HG02870 (cell line): ENCODE data around the gene ZNF486.
"Not testable (repeated sequence)": the region's sequence is repeated elsewhere in the genome, so short reads cannot be mapped to it uniquely, and the experiment has no call there.

ENCODE experiments used
- ATAC-seq: cut with Tn5 transposase; IDR thresholded peaks from one replicate; pipeline ENCODE4 v1.9.1; 2021; ENCODE audit warnings: mild to moderate bottlenecking, moderate library complexity; ENCODE audit not compliant: unreplicated experiment

ZNF486 gene

DNA sequence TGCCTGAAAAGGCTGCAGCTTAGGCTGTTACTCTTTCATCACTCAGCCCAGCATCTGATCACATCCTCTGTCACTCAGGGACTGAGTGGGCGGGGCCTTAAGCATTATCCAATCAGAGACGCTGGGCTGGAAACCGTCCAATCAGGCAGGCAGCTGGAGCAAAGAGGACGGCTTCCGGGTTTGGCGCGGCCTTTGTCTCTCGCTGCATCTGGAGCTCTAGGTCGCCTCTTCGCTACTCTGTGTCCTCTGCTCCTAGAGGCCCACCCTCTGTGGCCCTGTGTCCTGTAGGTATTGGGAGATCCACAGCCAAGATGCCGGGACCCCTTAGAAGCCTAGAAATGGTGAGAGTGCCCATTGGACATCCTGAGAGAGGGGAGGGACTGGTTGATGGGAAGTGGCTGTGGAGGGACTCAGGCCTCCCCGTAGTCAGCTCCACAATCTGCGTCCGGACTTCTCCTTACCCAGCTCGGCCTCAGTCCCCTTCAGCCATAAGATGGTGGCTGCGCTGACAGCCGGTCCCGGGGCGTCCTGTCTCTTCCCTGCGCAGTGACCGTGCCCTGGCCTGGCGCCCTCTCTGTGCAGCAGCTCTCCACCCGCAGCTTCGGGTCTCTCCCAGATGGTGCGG lies at the start of gene ZNF486:
Gene ZNF486, plus strand, starts transcription at position 195 of the 625 bp plus-strand sequence. Its CDS starts 117 bp downstream, at position 312.
- peak; percentile 93 for ATAC-seq

- ATAC-seq: not testable (repeated sequence)
Observed at GRCh38 chr19:20118064-20118839, 48.8 kb upstream of the ZNF486 start.

- no peak for ATAC-seq
Observed at GRCh38 chr19:20124879-20125278, 42.1 kb upstream of the ZNF486 start.

GRCh38 chr19:20132933-20133332 lies 34.1 kb upstream of the ZNF486 start:
- ATAC-seq: not testable (repeated sequence)

- not testable (repeated sequence) for ATAC-seq
Observed at GRCh38 chr19:20137714-20138113, 29.3 kb upstream of the ZNF486 start.

DNA sequence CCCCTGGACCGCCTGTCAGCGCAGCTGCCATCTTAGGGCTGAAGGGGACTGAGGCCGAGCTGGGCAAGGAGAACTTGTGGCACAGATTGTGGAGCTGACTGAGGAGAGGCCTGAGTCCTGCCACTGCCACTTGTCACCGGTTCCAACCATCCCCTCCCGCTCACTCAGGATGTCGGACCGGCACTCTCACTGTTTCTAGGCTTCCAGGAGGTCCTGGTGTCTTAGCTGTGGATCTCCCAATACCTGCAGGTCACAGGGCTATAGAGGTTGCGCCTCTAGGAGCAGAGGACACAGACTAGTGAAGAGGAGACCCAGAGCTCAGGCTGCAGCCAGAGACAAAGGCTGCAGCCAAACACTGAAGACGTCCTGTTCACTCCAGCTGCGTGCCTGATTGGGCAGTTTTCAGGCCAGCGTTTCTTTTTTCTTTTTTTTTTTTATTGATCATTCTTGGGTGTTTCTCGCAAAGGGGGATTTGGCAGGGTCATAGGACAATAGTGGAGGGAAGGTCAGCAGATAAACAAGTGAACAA lies 15.3 kb upstream of the ZNF486 start:
- no peak for ATAC-seq

DNA sequence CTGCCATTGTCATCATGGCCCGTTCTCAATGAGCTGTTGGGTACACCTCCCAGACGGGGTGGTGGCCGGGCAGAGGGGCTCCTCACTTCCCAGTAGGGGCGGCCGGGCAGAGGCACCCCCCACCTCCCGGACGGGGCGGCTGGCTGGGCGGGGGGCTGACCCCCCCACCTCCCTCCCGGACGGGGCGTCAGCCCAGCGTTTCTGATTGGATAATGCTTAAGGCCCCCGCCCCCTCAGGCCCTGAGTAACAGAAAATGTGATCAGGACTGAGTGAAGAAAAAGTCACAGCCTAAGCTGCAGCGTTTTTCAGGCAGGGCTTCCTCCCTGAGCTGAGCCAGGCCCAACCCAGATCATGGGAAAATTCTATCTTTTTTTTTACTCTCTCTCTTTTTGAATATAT lies 14.5 kb upstream of the ZNF486 start:
- not testable (repeated sequence) for ATAC-seq

- no peak for ATAC-seq
Observed at GRCh38 chr19:20153281-20153680, 13.7 kb upstream of the ZNF486 start.

DNA sequence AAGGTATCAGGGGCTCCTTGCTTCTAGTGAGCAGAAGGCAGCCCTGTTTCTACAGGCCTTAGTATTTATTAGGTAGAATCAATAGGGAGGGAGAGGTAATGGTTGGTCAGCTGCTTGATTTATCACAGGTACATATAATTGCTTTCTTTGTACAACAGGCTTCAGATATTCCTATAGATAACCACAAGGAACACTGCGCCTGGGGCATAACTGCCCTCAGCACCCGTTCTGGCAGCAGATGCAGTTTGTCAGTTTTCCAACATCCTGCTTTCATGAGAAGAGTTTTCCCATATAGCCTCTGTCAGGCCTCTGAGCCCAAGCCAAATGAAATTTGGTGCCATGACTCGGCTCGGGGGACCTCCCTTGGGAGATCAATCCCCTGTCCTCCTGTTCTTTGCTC lies 12.4 kb upstream of the ZNF486 start:
- ATAC-seq: no peak

- no peak for ATAC-seq
Observed at GRCh38 chr19:20162821-20163220, 4.2 kb upstream of the ZNF486 start.

- ATAC-seq: no peak
Observed at GRCh38 chr19:20164456-20164855, 2.6 kb upstream of the ZNF486 start.

- ATAC-seq: no peak
Observed at GRCh38 chr19:20165971-20166592, 932 bp upstream of the ZNF486 start.

DNA sequence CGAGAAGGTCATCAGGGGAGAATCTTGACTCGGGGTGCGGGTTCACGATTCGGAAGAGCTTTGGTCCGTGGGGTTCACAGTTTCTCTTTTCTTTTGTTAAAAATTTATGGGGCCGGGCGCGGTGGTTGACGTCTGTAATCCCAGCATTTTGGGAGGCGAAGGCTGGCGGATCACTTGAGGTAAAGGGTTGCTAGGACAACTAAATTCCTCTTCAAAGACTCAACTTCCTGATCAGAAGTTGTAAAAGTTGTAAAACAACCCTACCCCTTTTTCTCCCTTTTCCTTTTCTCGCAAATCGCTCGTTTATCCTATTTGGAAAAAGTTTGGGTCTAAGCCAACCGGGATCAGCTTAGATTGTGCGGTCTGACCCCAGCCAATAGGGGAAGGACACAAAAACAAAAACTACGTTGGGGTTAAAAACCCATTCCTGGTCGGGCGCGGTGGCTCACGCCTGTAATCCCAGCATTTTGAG lies 673 bp downstream of the ZNF486 start:
- no peak for ATAC-seq

DNA sequence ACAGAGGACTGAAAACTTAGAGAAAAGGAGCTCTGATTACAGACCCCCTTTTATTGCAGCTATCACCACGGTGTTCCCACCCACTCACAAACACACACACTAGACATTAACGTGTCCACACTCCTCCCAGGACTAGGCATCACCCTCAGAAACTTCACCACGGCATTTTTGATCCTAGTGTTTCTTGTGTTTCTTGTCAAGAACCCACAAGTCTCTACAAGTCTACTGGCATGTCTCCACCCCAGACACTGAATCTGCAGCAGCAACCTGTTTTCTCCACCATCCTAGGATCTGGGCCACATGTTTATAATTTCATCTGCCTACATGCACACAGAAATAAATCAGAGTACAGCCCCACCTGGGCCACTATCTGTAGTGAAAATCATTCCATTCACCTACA lies 4.3 kb downstream of the ZNF486 start:
- ATAC-seq: no peak

- not testable (repeated sequence) for ATAC-seq
Observed at GRCh38 chr19:20175848-20176247, 8.8 kb downstream of the ZNF486 start.

DNA sequence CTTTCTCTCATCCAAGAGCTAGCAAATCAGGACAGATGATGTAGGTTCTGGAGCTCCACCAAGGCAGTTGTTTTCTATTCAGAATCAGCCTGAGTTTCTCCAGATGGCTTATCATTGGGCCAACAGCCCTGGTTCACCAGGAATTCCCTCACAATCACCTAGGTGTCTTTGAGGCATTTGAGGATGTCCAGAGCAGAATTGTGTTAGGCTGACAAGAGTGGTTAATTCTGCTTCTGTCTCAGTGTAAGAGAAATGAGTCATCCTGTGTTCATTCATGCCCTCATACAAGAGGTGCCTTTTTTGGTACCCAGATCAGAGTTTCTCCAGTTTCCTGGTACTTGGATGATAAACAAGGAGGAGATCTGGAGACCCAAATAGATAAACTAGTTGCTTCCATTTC lies 12.9 kb downstream of the ZNF486 start:
- ATAC-seq: not testable (repeated sequence)

DNA sequence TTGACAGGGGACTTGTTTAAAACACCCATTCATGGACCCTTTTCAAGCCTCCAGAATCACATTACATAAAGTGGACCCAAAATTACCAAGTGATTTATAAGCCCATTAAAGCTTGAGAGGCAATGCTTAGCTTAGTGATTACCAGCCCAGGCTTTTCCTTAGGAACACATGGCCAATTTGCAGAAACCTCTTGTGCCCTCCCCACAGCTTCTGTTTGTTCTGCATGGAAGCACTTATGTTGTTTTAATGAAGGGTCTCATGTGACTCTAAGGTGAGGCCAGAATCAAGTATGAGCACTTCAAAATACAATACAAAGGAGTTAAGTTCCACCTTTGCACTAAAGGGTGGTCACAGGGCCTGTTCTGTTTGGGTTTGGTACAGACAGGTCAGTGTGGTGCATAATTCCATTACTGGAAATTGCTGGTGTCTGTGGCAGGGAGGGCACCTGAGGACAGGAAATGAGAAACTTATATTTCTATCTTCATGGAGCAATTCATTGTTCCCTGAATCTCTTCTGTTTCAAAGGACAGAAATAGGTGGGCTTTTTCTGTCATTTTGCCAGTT lies 15.3 kb downstream of the ZNF486 start:
- no peak for ATAC-seq

DNA sequence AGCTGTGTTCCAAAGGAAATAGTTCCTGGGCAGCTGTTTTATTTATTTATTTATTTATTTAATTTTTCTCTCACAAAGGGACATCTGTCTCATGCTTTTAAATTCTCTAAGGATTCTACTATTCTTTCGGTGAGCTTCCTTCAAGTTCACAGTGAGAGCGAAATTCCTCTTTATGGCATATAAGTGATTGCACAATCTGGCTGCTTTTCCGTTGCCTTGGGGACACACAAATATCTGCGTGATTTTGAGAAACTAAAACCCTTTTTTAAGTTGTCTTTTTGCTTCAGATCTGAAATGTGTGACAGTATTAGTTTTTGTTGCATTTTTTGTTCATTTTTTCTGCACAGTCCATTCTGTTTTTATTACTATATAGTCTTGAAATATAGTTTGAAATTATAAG lies 19.2 kb downstream of the ZNF486 start:
- ATAC-seq: no peak

DNA sequence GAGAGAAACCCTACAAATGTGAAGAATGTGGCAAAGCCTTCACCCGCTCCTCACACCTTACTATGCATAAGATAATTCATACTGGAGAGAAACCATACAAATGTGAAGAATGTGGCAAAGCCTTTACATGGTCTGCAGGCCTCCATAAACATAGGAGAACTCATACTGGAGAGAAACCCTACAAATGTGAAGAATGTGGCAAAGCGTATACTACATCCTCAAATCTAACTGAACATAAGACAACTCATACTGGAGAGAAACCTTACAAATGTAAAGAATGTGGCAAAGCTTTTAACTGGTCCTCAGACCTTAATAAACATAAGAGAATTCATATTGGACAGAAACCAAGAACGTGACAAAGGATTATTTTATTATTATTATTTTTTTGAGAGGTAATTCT lies 30.7 kb downstream of the ZNF486 start:
- no peak for ATAC-seq

DNA sequence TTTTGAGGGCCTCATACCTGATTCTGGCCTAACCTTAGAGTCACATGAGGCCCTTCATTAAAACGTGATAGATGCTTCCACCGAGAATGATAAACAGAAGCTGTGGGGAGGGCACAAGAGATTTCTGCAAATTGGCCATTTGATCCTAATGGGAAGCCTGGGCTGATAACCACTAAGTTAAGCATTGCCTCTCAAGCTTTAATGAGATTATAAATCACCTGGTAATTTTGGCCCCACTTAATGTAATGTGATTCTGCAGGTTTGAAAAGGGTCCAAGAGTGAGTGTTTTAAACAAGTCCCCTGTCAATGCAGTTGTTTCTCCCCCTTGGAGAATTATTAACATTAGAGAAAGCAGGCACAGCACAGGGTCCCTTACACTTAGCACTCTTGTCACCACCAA lies 42.0 kb downstream of the ZNF486 start:
- ATAC-seq: no peak

GRCh38 chr19:20214366-20214765 lies 47.4 kb downstream of the ZNF486 start:
- ATAC-seq: not testable (repeated sequence)
